ENCODE measurements around the gene HIC1. TPM values are rescaled to one million over a fixed set of nuclear protein-coding genes. Genes with fewer than 3 reads are reported as not detected.

HIC1 gene
- polyA plus RNA-seq, 1 donor (not counting 4 experiments of a cell fraction or from before 2014, with no cell fraction given) = 0.64 TPM

GRCh38 chr17:2017274-2017941 is 37.5 kb upstream of the HIC1 start:
- TF ChIP-seq CTCF (optimal IDR thresholded peaks at IDR 0.05 in 1 of 3, IDR thresholded peaks at IDR 0.05 in 1 of 3, conservative IDR thresholded peaks at IDR 0.05 in 1 of 3; ENCODE audit: extremely low read depth in 1 of 3, insufficient read depth in 2 of 3, low read length in 3 of 3) (no peak), EZH2 (IDR thresholded peaks at IDR 0.05; ENCODE audit: low read length) (no peak)
- no peaks in the 10 kb centered on the region for H3K9me1 ChIP-seq (ENCODE audit: control insufficient read depth, extremely low read depth, insufficient read depth, low read length)
- H4K20me1 ChIP-seq (ENCODE audit: control insufficient read depth, extremely low read depth, insufficient read depth, low read length) = no peaks in the 10 kb centered on the region
- no peak overlapping the region for H2AFZ ChIP-seq (ENCODE audit: control insufficient read depth, low read length)
- H3K36me3 ChIP-seq (ENCODE audit: control insufficient read depth in 2 of 2, extremely low read depth in 1 of 2, insufficient read depth in 2 of 2, low read length in 2 of 2) = peaks cover 0 to 5% of the 10 kb centered on the region in 2 experiments
- peaks cover 8% of the 10 kb centered on the region for H3K4me1 ChIP-seq (ENCODE audit: control insufficient read depth, extremely low read depth, insufficient read depth, low read length)
- dilution Hi-C loops (cut with MboI; ENCODE audit: extremely low pct_ligation_motif_present, low sequenced_read_pairs) = no loop called here
- no peaks in the 10 kb centered on the region for H3K9me3 ChIP-seq (ENCODE audit: control insufficient read depth, low read depth, low read length)
- no peaks in the 10 kb centered on the region for H3K79me2 ChIP-seq (ENCODE audit: control insufficient read depth, insufficient read depth, low read length)
- no peak overlapping the region for H3K27ac ChIP-seq (ENCODE audit: control insufficient read depth, insufficient read depth, low read length)
- H3K9ac ChIP-seq (ENCODE audit: control insufficient read depth, extremely low read depth, insufficient read depth, low read length) = no peak overlapping the region
- FAIRE-seq = no peak
- no peak overlapping the region for H3K4me3 ChIP-seq (ENCODE audit: control insufficient read depth in 2 of 3, extremely low read depth in 1 of 3, insufficient read depth in 2 of 3, low read depth in 1 of 3, low read length in 3 of 3)
- no peak for DNase-seq (ENCODE audit: low read depth, low spot score)
- no peaks in the 10 kb centered on the region for H3K27me3 ChIP-seq (ENCODE audit: control insufficient read depth, extremely low read depth, insufficient read depth, low read length)
- H3K4me2 ChIP-seq (ENCODE audit: control insufficient read depth, extremely low read depth, insufficient read depth, low read depth, low read length) = no peak overlapping the region

- H3K27me3 ChIP-seq (ENCODE audit: control insufficient read depth, extremely low read depth, insufficient read depth, low read length) = no peaks in the 10 kb centered on the region
- H3K79me2 ChIP-seq (ENCODE audit: control insufficient read depth, insufficient read depth, low read length) = no peaks in the 10 kb centered on the region
- no peak overlapping the region for H3K27ac ChIP-seq (ENCODE audit: control insufficient read depth, insufficient read depth, low read length)
- FAIRE-seq (no peak), DNase-seq (ENCODE audit: low read depth, low spot score) (no peak)
- H3K9me1 ChIP-seq (ENCODE audit: control insufficient read depth, extremely low read depth, insufficient read depth, low read length) = no peaks in the 10 kb centered on the region
- no peaks in the 10 kb centered on the region for H3K9me3 ChIP-seq (ENCODE audit: control insufficient read depth, low read depth, low read length)
- H3K4me2 ChIP-seq (ENCODE audit: control insufficient read depth, extremely low read depth, insufficient read depth, low read depth, low read length) = no peak overlapping the region
- no peak overlapping the region for H3K4me3 ChIP-seq (ENCODE audit: control insufficient read depth in 2 of 3, extremely low read depth in 1 of 3, insufficient read depth in 2 of 3, low read depth in 1 of 3, low read length in 3 of 3)
- no peaks in the 10 kb centered on the region for H3K36me3 ChIP-seq (ENCODE audit: control insufficient read depth in 2 of 2, extremely low read depth in 1 of 2, insufficient read depth in 2 of 2, low read length in 2 of 2)
- H3K9ac ChIP-seq (ENCODE audit: control insufficient read depth, extremely low read depth, insufficient read depth, low read length) = no peak overlapping the region
- peaks cover 8% of the 10 kb centered on the region for H3K4me1 ChIP-seq (ENCODE audit: control insufficient read depth, extremely low read depth, insufficient read depth, low read length)
- TF ChIP-seq EZH2 (IDR thresholded peaks at IDR 0.05; ENCODE audit: low read length) (no peak), CTCF (optimal IDR thresholded peaks at IDR 0.05 in 1 of 3, IDR thresholded peaks at IDR 0.05 in 1 of 3, conservative IDR thresholded peaks at IDR 0.05 in 1 of 3; ENCODE audit: extremely low read depth in 1 of 3, insufficient read depth in 2 of 3, low read length in 3 of 3) (no peak)
- no peak overlapping the region for H2AFZ ChIP-seq (ENCODE audit: control insufficient read depth, low read length)
- no peaks in the 10 kb centered on the region for H4K20me1 ChIP-seq (ENCODE audit: control insufficient read depth, extremely low read depth, insufficient read depth, low read length)
- dilution Hi-C loops (cut with MboI; ENCODE audit: extremely low pct_ligation_motif_present, low sequenced_read_pairs) = no loop called here
Observed at GRCh38 chr17:2018716-2019510, 36.0 kb upstream of the HIC1 start.
